ENCODE results near the gene FHIT.
"Not testable (repeated sequence)": the region's sequence is repeated elsewhere in the genome, so short reads cannot be mapped to it uniquely, and the experiment has no call there.

The FHIT gene

DNA sequence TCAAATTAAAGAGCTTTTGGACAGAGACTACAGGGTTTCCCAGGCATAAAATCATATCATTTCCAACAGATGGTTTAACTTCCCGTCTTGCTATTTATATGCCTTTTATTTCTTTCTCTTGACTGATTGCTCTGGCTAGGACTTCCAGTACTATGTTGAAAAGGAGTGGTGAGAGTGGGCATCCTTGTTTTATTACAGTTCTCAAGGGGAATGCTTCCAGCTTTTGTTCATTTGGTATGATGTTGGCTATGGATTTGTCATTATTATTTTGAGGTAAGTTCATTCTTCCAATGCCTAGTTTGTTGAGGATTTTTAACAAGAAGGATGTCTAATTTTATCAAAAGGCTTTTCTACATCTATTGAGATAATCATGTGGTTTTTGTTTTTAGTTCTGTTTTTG lies 1304.9 kb downstream of the FHIT start:
- DNase-seq: no peak

- no peak for DNase-seq
Observed at GRCh38 chr3:59940718-59941117, 1310.5 kb downstream of the FHIT start.

GRCh38 chr3:59939826-59940426 lies 1311.3 kb downstream of the FHIT start:
- no peak for DNase-seq

DNA sequence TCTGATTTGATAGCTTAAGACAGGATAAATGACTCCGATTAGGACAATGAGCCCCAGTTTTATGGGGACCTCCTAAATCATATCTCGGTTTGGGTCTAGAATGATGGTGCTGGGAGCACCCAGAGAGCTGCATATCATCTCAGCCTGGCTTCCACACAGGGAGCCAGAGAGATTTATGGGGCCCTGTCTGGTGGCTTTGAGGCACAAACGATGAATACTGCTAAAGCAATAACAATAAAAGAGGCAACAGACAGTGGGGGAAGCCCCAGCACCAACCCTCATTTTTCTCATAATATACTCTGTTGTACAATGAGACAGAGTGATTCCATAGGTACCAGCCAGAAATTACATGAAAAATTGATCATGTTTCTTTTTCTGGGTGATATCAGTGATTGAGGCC lies 1312.4 kb downstream of the FHIT start:
- DNase-seq: no peak

DNA sequence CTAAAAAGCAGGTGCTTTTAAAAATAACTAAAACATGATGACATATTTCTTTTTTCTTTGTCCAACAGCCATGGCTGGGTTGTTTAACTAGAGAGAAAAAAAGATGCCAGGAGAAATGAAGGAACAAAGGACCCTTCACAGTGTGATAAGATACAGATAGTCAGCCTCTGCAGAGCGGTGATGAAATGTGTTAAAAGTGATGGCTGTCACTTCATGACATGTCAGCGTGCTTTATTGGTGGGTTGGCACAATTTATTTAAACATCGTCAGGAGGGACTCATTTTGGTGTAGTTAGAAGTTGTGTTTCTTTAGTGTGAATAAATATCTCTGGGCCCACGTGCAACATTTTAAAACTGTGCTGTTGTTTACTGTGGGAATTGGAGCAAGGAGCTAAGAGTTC lies 1314.1 kb downstream of the FHIT start:
- no peak for DNase-seq

DNA sequence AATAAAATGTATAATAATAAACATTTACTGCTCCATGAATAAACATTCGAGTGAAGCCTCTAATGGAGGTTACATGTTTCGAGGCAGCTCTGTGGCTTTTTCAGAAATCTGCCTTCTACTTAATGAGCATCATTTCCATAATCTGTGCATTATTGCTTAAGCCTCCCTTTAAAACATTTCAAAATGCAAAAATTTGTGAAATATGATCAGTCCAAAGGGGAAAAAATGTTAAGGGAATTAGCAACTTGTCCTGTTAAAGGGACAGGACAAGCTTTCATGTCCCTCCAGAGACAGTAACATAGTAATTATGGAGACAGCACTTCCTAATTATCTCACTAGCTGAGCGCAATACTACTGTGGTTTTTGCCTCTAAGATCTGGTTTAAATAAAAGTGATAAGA lies 1314.8 kb downstream of the FHIT start:
- no peak for DNase-seq

GRCh38 chr3:59935025-59935424 lies 1316.2 kb downstream of the FHIT start:
- DNase-seq: no peak

GRCh38 chr3:59934560-59934959 lies 1316.7 kb downstream of the FHIT start:
- DNase-seq: not testable (repeated sequence)

- DNase-seq: no peak
Observed at GRCh38 chr3:59930170-59930569, 1321.1 kb downstream of the FHIT start.

DNA sequence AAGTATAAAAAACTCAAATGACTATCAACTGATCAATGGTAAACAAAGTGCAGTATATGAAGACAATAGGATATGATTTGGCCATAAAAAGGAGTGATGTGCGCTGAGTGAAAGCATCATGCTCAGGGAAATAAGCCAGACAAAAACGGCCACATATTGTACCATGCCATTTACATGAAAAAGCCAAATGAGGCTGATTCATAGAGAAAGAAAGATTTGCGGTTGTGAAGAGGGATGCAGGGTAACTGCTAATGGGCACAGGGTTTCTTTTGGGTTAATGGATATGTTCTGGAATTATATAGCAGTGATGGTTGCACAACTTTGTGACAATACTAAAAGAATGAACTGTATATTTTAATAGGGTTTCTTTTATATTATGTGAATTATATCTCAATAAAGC lies 1324.2 kb downstream of the FHIT start:
- no peak for DNase-seq

DNA sequence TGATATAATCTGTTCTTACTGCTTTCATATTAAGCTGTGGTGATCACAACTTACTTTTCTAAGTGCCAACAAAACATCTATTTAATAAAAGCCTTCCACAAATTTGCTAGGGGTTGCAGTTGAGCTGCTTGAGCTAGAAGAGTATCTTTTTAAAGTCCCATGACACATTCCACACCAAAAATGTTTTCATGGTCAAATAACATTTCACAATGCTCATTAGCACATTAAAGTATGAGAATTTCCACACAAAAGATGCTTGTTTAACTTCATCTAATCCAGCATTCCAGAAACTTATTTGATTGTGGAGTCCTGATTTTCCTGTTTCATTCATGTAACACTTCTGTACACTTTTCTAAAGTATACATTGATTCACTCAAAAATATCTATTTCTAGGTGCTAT lies 1325.3 kb downstream of the FHIT start:
- DNase-seq: no peak

- no peak for DNase-seq
Observed at GRCh38 chr3:59922192-59922591, 1329.1 kb downstream of the FHIT start.

GRCh38 chr3:59920822-59921221 lies 1330.4 kb downstream of the FHIT start:
- DNase-seq: no peak

DNA sequence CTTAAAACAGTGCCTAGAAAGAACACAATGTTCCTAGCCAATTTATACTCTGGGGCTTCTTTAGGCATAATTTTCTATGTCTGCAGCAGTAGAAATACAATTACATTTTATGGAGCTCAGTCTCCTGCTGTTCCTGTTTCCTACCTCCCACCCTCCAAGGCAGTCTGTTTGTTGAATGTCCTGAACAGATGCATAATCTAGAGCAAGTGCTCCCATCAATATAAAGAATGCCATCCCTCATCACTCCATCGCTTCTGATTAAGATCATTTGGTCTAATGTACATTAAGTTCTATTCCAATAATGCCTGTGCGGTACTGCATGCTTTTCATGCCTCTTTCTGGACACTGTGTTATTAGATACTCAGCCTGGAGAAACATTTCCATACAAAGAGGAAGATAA lies 1331.7 kb downstream of the FHIT start:
- no peak for DNase-seq

DNA sequence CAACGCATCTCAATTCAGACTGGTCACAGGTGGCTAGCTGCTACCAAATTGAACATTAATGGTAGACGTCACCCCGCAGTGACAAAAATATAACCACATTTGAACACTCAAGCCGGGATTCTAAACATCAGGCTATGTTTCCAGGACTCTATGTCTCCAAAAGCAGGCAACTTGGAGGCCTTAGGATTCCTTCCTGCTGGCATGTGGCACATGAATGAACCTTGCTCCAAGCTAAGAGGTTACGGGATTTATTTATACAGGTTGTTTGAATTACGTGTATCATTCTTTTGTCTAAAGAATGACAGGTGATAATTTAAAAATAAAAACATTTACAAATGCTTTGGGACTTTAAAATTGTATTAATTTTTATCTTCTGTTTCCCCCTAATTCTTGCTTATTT lies 1337.0 kb downstream of the FHIT start:
- DNase-seq: no peak

DNA sequence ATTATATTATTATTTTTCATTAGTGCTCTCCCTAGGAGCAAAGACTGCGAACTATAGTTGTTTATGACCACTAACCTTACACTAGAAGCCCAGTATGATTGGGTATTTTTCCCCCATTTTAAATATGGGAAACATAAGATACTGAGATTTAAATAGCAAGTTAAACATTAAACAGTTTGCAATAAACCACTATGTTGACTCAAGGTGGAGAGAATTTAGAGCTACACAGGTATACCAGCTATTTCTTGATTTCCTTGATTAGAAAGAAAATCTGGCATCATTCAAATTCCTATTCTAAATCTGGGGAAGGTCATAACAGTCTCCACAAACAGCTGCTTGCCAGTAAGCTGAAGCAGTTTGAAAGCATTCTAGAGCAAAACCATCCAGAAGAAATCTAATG lies 1337.6 kb downstream of the FHIT start:
- no peak for DNase-seq

DNA sequence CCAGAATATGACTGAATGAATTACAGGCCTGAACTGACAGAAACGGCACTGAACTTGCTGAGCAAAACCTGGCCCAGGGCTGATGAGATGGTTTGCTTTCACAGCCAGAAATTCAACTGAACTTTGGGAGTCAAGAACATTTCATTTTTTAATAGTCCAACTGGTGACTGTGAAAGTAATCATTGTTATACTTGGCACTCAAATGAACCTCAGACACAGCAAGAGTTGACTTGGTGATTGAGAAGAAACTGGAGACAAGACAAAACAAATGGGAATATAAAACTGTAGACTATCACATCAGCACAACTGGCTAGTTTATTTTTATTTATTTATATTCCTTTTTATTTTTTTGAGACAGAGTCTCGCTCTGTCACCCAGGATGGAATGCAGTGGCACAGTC lies 1342.6 kb downstream of the FHIT start:
- DNase-seq: no peak

- no peak for DNase-seq
Observed at GRCh38 chr3:59908280-59908679, 1343.0 kb downstream of the FHIT start.

DNA sequence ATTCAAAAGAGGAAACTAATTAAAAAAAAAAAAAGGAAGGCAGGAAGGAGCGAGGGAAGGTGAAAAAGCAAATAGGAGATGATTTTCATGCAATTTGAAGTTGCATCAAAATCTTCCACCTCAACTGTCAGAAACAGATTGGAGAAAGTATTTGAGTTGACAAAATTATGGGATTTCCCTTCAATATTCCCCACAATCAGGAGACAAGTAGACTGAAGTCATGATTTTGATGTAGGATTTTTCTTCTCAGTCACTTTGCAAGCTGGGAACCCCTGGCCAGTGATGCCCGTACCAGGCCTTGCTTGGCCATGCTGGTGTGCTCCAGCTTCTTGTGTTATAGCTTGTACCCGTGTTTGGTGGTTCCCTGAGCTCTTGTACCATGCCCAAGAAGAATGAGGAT lies 1347.0 kb downstream of the FHIT start:
- no peak for DNase-seq

- no peak for DNase-seq
Observed at GRCh38 chr3:59899061-59899460, 1352.2 kb downstream of the FHIT start.

DNA sequence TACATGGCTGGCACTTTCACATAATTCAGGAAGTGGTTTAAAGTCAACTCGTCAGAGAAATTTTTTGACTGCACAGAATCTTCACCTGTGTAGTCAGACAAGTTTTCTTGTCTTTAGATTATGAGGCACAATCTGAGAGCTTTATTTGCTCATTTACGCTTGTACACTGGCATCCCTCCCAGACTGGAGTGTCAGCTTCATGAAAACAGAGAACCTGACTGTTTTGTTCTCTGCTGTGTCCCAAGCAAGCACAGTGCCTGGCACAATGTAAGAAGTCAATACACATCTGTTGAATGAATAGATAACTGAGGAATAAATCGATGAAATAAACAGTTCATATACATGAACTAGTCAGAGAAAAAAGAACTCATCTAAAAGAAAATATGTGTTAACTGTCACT lies 1355.3 kb downstream of the FHIT start:
- no peak for DNase-seq

DNA sequence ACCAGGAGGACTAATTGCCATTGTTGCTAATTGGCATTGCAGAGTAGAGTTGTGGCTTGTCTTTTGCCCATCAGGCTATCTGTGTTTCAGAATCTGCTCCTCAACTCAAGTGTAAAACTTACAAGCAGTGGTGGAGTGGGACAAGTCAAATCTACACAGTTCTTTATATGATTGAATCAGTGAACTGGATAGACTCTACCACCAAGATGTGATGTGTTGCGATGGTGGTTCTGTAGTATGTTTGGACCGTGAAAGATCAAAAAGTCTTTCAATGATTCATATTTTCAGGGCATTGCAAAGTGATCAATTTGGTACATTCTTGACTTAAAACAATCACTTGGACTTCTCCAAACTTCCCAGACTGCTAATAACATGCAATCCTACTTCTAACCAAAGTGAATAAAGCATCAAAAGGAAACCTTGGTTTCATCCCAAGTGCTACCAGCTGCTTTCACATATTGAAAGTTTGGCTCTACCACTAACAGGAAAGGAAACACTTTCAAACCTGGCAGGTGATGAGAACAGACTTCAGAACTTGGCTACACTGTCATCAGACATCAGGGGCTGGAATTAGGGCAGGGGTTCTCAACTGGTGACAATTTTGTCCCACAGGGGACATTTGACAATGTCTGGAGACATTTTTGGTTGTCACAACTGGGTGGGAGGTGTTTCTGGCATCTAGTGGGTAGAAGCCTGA lies 1356.7 kb downstream of the FHIT start:
- DNase-seq: no peak

DNA sequence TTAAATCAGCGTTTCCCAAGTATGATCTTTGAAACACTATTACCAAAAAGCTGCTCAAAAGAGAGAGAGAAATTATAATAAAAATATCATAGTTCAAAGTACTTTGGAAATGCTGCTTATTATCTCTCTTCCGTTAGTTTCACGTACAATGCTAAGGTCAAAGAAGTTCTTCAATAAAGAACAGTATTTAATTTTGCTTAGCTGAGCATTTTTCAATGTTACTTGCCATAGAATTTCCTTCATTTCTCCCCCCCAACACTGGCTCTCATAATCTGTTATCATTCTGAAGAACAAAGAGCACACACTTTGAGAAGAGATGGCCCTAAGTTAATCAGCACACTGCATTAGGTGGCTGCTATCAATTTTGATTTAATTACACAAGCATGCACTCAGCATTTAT lies 1360.6 kb downstream of the FHIT start:
- DNase-seq: no peak

DNA sequence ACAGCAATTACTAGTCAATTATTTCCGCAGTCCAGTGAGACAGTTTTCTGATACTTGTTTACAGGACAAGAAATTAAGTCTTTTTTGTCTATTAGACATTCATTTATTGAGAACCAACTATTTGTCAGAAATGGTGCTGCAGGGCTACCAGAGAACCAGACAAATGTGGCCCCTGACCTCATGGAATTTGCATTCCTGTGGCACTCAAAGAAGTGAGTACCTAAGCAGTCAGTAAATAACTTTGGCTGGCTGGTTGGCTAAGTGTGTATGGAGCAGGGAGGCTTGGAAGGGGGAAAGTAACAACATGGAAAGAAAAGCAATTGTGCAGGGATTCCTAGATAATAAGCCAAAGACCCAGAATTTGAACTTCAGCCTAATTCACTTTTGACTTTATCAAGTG lies 1364.5 kb downstream of the FHIT start:
- no peak for DNase-seq

DNA sequence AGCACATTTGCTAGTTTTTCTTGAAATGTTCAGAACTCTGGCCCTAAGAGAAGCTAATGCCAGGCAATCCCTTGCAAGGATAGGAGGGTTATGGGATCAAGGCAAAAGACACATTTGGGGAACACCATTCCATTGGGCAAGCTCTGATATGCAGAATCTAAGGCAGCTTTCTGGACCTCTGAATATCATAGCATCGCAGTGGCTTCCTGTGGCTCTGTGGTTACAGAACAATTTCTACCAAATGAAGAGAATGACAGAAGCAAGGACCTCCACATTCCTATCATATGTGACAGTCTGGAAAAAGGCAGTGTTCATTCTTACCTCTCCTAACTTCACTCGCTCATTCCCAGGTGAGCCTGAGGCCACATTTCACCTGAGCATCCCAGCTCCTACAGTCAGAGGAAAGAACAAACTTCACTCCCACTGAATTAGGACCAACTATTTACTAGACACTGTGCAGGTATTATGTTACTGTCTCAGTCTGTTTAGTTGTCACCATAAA lies 1365.3 kb downstream of the FHIT start:
- DNase-seq: no peak
